Anterior cingulate cortex (tissue), 58 donors: ENCODE data around the gene PCK2.
A peak's percentile ranks its signal among the peaks of the same experiment; 100 is the strongest.

Source experiments
- DNase-seq, 58 donors: peaks; one replicate each; lab custom pipeline; 2025; lab: John Stamatoyannopoulos, UW

PCK2 gene

GRCh38 chr14:24113379-24113800 is 19.3 kb downstream of the PCK2 start:
- DNase-seq = peak in 1 of 58 donors; percentile 56

- peak in 57 of 58 donors; percentile 61 to 97 (median 85) for DNase-seq
Measured at GRCh38 chr14:24113801-24114531, 19.9 kb downstream of the PCK2 start.

- DNase-seq = peak; percentile 97 to 100 (median 100)
Measured at GRCh38 chr14:24114532-24115421, 20.7 kb downstream of the PCK2 start, which contains the start of the genes DCAF11 and NRL. TSS of gene DCAF11 (plus strand) at chr14:24114777. CDS start at chr14:24115595, 818 bp downstream. TSS of gene NRL (minus strand) at chr14:24114949. CDS start at chr14:24082848, 32,101 bp downstream.

- peak in 1 of 58 donors; percentile 49 for DNase-seq
Measured at GRCh38 chr14:24115422-24116127, 21.5 kb downstream of the PCK2 start.

GRCh38 chr14:24116128-24116814 is 22.2 kb downstream of the PCK2 start:
- DNase-seq = no peak

- no peak for DNase-seq
Measured at GRCh38 chr14:24117179-24117578, 23.1 kb downstream of the PCK2 start.

- DNase-seq = no peak
Measured at GRCh38 chr14:24119691-24120090, 25.6 kb downstream of the PCK2 start.

GRCh38 chr14:24121210-24121609 is 27.1 kb downstream of the PCK2 start:
- DNase-seq = no peak

- no peak for DNase-seq
Measured at GRCh38 chr14:24122416-24122815, 28.3 kb downstream of the PCK2 start.

GRCh38 chr14:24122898-24123297 is 28.8 kb downstream of the PCK2 start:
- DNase-seq = no peak

GRCh38 chr14:24123424-24124417 is 29.6 kb downstream of the PCK2 start:
- DNase-seq = no peak

- no peak for DNase-seq
Measured at GRCh38 chr14:24126939-24127338, 32.8 kb downstream of the PCK2 start.

- no peak for DNase-seq
Measured at GRCh38 chr14:24127673-24128072, 33.6 kb downstream of the PCK2 start.

GRCh38 chr14:24129410-24129998 is 35.4 kb downstream of the PCK2 start:
- no peak for DNase-seq

GRCh38 chr14:24130380-24130716 is 36.2 kb downstream of the PCK2 start, which contains the start of gene FITM1:
TSS of gene FITM1 (plus strand) at chr14:24130659. CDS start at chr14:24131564, 905 bp downstream.
- no peak for DNase-seq

GRCh38 chr14:24130717-24131548 is 36.8 kb downstream of the PCK2 start:
- DNase-seq = no peak

- DNase-seq = no peak
Measured at GRCh38 chr14:24131549-24131966, 37.4 kb downstream of the PCK2 start.
